Measurements from ENCODE around the gene TBX15.

- TF ChIP-seq POLR2A (IDR thresholded peaks at IDR 0.05) (no peak), CTCF (IDR thresholded peaks at IDR 0.05) (no peak)
Measured at GRCh38 chr1:118988186-118989005, at the start of gene TBX15.
